OCI-LY7 (cell line): Measurements from ENCODE around the gene HOXB3. TPM values are rescaled to one million over a fixed set of nuclear protein-coding genes. Genes with fewer than 3 reads are reported as not detected.

ENCODE experiments used
- BruUV-seq: library from RNA; stranded (reverse); fragments of 400-500 nt; replicated peaks from 2 replicates; lab custom pipeline; 2021; lab: Mats Ljungman, UMichigan
- CTCF ChIA-PET: fragments of 300-600 bp; sonication (Branson Sonifier 250); formaldehyde crosslinking; loops from one replicate; lab custom pipeline; 2022; ENCODE audit warnings: antibody characterized with exemption; ENCODE audit not compliant: unreplicated experiment; lab: Charles Lee
- POLR2A ChIA-PET: fragments of 300-600 bp; sonication (Branson Sonifier 250); formaldehyde crosslinking; loops from one replicate; lab custom pipeline; 2022; ENCODE audit warnings: antibody characterized with exemption; lab: Charles Lee
- DNase-seq: peaks from one replicate; pipeline ENCODE4 v3.0.0-alpha.2; 2015; ENCODE audit warnings: low spot score
- H2AFZ ChIP-seq: fragments of 200-600 bp; sonication (generic), shearing (Covaris generic); 2 replicates; pipeline ENCODE4 v1.6.1; 2014; ENCODE audit warnings: mild to moderate bottlenecking, antibody characterized with exemption, low read length, moderate library complexity
- H3K27ac ChIP-seq: fragments of 200-600 bp; sonication (generic); 2 replicates; pipeline ENCODE4 v1.5.1; 2014; ENCODE audit warnings: mixed run types, low read depth, mild to moderate bottlenecking, moderate library complexity, low read length, inconsistent platforms; ENCODE audit not compliant: poor library complexity, severe bottlenecking
- H3K36me3 ChIP-seq: fragments of 200-600 bp; sonication (generic); 2 replicates; pipeline ENCODE4 v1.6.1; 2014; ENCODE audit warnings: mild to moderate bottlenecking, antibody characterized with exemption, low read length, moderate library complexity, mixed read lengths; ENCODE audit not compliant: insufficient read depth
- H3K4me1 ChIP-seq: fragments of 200-600 bp; sonication (generic); 2 replicates; pipeline ENCODE4 v1.5.1; 2014; ENCODE audit warnings: mild to moderate bottlenecking, low read length; ENCODE audit not compliant: insufficient read depth, poor library complexity, severe bottlenecking
- H3K4me2 ChIP-seq: fragments of 200-600 bp; sonication (generic); 2 replicates; pipeline ENCODE4 v1.6.1; 2014; ENCODE audit warnings: mild to moderate bottlenecking, low read length
- H3K4me3 ChIP-seq: fragments of 200-600 bp; sonication (generic); 2 replicates; pipeline ENCODE4 v1.5.1; 2014; ENCODE audit warnings: mild to moderate bottlenecking, low read depth, low read length; ENCODE audit not compliant: poor library complexity, severe bottlenecking
- H3K79me2 ChIP-seq: fragments of 200-600 bp; sonication (generic); 2 replicates; pipeline ENCODE4 v1.6.1; 2016; ENCODE audit warnings: low read depth, mild to moderate bottlenecking, low read length, moderate library complexity, mixed read lengths; ENCODE audit not compliant: insufficient read depth
- H3K9me2 ChIP-seq: fragments of 200-600 bp; sonication (generic); 2 replicates; pipeline ENCODE4 v1.6.1; 2016; ENCODE audit warnings: mild to moderate bottlenecking, low read length, mixed read lengths; ENCODE audit not compliant: insufficient read depth
- H3K9me3 ChIP-seq: fragments of 200-600 bp; sonication (generic); 2 replicates; pipeline ENCODE4 v1.6.1; 2014; ENCODE audit warnings: mild to moderate bottlenecking, mixed run types, low read length, mixed read lengths
- H4K20me1 ChIP-seq: fragments of 200-600 bp; sonication (generic); 2 replicates; pipeline ENCODE4 v1.6.1; 2014; ENCODE audit warnings: mild to moderate bottlenecking, antibody characterized with exemption, low read length, moderate library complexity, mixed read lengths; ENCODE audit not compliant: insufficient read depth
- CTCF ChIP-seq: fragments of 200-600 bp; sonication (generic); conservative IDR thresholded peaks from 2 replicates; pipeline ENCODE4 v1.5.1; 2014; ENCODE audit warnings: mild to moderate bottlenecking, antibody characterized with exemption, low read length, moderate library complexity, mixed read lengths
- EZH2phosphoT487 ChIP-seq: fragments of 200-600 bp; sonication (generic); IDR thresholded peaks from 2 replicates; pipeline ENCODE4 v1.6.1; 2018; ENCODE audit warnings: low read depth, borderline replicate concordance, mild to moderate bottlenecking, mixed run types, antibody characterized with exemption, low read length, moderate library complexity, mixed read lengths
- intact Hi-C: fragments of 100-400 bp; cut with micrococcal nuclease; formaldehyde crosslinking; loops from one replicate; pipeline ENCODE4 v1.10.0; 2022; ENCODE audit not compliant: unreplicated experiment
- total RNA-seq, 2 experiments: library from RNA; depleted of rRNA in 1 of 2; stranded (reverse); fragments of >200 nt in 1 of 2; shearing (Covaris generic) in 1 of 2; gene quantifications; 2 replicates each; pipeline ENCODE4 v1.2.3, GENCODE V29; 2014 to 2022

HOXB3 gene
- total RNA-seq, 2 experiments from 2014 or later: 7.7 to 13.0 TPM

DNA sequence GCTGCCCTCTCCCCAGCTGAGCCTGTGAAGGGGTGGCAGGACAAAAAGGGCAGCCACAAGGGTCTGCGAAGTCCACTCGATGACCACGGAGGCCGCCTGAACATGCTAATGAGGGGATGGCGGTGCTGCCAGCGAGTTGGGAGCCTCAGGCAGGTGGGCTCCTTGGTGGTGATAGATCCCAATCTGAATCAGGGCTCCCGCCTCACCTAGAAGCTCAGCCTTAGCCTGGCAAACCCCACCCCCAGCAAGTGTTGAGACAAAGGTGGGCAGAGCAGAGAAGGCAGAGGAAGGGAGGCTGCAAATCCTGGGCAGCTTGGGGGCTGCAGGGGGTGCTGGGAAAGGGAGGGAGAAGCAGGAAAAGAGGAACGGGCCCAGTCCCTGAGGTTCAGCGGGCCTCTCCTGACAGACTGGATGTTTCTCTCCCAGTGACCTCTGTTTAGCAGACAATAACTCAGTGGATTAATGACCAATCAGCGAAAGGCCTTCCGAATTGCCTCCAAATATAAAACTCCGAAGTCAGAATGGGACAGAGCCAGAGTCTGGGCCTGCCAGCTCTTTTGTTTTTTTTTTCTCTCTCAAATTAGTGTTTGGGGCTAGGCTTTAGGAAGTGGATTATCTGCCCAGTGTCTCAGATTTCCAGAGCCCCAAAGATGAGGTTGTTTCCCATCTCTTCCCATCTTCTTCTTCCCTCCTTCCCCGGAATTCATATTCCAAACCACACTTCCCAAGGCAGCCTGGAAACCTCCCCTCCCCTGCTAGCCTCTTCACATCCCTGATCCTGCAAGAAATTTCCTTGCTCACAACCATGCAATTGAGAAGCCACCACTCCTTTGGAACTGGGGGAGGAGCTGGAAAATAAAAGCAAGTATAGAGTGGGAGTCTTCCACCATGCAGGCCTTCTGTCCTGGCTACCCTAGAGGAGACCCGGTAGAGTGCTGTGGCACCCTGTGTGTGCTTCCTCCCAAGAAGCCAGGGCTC is 29.9 kb downstream of the HOXB3 start:
- ChIA-PET POLR2A (no interaction called here), CTCF (interaction anchor here (0.6 kb wide), 1 partner anchor 678 kb away, joined by 4 read pairs; no protein-coding TSS in a partner anchor)
- no peak overlapping the region for H3K4me2 ChIP-seq
- H3K36me3 ChIP-seq: no peaks in the 10 kb centered on the region
- H4K20me1 ChIP-seq: no peaks in the 10 kb centered on the region
- DNase-seq: no peak
- no peaks in the 10 kb centered on the region for H3K79me2 ChIP-seq
- TF ChIP-seq EZH2phosphoT487: no peak
- no peak for TF ChIP-seq CTCF
- H3K27ac ChIP-seq: no peak overlapping the region
- intact Hi-C loops: no loop called here
- no peaks in the 10 kb centered on the region for H3K9me2 ChIP-seq
- H3K4me3 ChIP-seq: no peak overlapping the region
- H3K4me1 ChIP-seq: no peaks in the 10 kb centered on the region
- BruUV-seq: no TSS peak
- H2AFZ ChIP-seq: no peak overlapping the region
- no peaks in the 10 kb centered on the region for H3K9me3 ChIP-seq

GRCh38 chr17:48559122-48559839 is 30.8 kb downstream of the HOXB3 start:
- Histone ChIP-seq H3K4me1 (no peaks in the 10 kb centered on the region), H3K36me3 (no peaks in the 10 kb centered on the region), H3K4me2 (no peak overlapping the region), H3K27ac (no peak overlapping the region), H4K20me1 (no peaks in the 10 kb centered on the region), H3K4me3 (no peak overlapping the region), H3K9me3 (no peaks in the 10 kb centered on the region), H3K9me2 (no peaks in the 10 kb centered on the region), H2AFZ (no peak overlapping the region), H3K79me2 (no peaks in the 10 kb centered on the region)
- intact Hi-C loops: no loop called here
- CTCF ChIA-PET: no interaction called here
- TF ChIP-seq EZH2phosphoT487 (no peak), CTCF (no peak)
- POLR2A ChIA-PET: no interaction called here
- no TSS peak for BruUV-seq
- DNase-seq: no peak

DNA sequence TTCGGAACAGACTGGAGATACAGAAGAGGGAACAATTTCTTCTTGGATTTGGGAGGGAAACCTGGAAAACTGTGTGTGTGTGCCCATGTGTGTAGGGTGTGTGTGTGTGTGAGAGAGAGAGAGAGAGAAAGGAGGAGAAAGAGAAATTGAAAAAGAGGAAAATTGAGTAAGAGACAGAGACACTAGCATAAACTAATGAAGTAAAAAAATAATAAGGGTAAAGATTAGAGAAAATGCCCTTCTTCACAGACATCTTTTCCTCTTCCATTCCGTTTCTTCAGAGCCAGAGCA is 31.3 kb downstream of the HOXB3 start:
- POLR2A ChIA-PET: no interaction called here
- no peaks in the 10 kb centered on the region for H3K36me3 ChIP-seq

More for the DNA sequence above, 31.3 kb downstream of the HOXB3 start:
- Histone ChIP-seq H3K4me2 (no peak overlapping the region), H3K4me1 (no peaks in the 10 kb centered on the region), H3K27ac (no peak overlapping the region), H3K9me2 (no peaks in the 10 kb centered on the region), H4K20me1 (no peaks in the 10 kb centered on the region), H3K9me3 (no peaks in the 10 kb centered on the region), H3K79me2 (no peaks in the 10 kb centered on the region), H3K4me3 (no peak overlapping the region), H2AFZ (no peak overlapping the region)
- CTCF ChIA-PET: no interaction called here
- TF ChIP-seq CTCF (no peak), EZH2phosphoT487 (no peak)
- BruUV-seq: no TSS peak
- intact Hi-C loops: no loop called here
- no peak for DNase-seq
